22Rv1 (cell line): ENCODE measurements around the gene FARS2.
"Not testable (repeated sequence)": the region's sequence is repeated elsewhere in the genome, so short reads cannot be mapped to it uniquely, and the experiment has no call there.

Experiments used
- ZFX ChIP-seq: fragments of 450-650 bp; IDR thresholded peaks from 2 replicates; pipeline ENCODE4 v1.6.1; 2017; ENCODE audit warnings: antibody characterized with exemption, borderline replicate concordance
- TF ChIP-seq, protein P1 (sequence below): fragments of 450-650 bp; IDR thresholded peaks from 2 replicates; pipeline ENCODE4 v1.5.1; 2017; ENCODE audit warnings: mild to moderate bottlenecking

DNA sequence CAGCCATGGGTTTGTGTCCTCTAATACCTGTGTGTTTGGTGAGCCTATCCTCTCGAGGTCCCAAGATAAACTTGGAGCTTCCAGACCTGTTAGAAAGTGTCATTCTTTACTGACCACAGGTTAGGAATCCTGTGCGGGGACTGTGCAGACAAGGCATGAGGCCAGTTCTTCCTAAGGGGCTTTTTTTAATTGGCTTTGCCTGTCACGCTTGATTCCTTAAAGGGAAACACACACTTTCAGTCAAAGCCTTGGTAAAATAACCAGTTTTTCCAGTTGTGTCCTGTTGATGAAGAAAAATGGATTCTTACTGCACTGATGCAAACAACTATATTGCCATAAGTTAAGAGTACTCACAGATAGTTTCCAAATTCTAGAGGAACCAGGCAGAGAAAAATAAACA, 303.4 kb downstream of the FARS2 start:
- TF ChIP-seq, protein P1, sequence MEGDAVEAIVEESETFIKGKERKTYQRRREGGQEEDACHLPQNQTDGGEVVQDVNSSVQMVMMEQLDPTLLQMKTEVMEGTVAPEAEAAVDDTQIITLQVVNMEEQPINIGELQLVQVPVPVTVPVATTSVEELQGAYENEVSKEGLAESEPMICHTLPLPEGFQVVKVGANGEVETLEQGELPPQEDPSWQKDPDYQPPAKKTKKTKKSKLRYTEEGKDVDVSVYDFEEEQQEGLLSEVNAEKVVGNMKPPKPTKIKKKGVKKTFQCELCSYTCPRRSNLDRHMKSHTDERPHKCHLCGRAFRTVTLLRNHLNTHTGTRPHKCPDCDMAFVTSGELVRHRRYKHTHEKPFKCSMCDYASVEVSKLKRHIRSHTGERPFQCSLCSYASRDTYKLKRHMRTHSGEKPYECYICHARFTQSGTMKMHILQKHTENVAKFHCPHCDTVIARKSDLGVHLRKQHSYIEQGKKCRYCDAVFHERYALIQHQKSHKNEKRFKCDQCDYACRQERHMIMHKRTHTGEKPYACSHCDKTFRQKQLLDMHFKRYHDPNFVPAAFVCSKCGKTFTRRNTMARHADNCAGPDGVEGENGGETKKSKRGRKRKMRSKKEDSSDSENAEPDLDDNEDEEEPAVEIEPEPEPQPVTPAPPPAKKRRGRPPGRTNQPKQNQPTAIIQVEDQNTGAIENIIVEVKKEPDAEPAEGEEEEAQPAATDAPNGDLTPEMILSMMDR, result not testable (repeated sequence)
- not testable (repeated sequence) for TF ChIP-seq ZFX
